HEK293 (cell line): ENCODE measurements around the gene FBXL13.
"Not testable (repeated sequence)": the region's sequence is repeated elsewhere in the genome, so short reads cannot be mapped to it uniquely, and the experiment has no call there.

Experiments used
- CTCF ChIA-PET: fragments of 350-600 bp; formaldehyde crosslinking; extraction: SDS; loops from one replicate; lab custom pipeline; 2021; ENCODE audit warnings: antibody characterized with exemption; lab: Yijun Ruan, JAX
- POLR2A ChIA-PET: fragments of 300-600 bp; formaldehyde crosslinking; extraction: SDS; loops from one replicate; lab custom pipeline; 2020; ENCODE audit warnings: antibody characterized with exemption, inconsistent platforms; lab: Yijun Ruan, JAX
- H3K27ac ChIP-seq: fragments of 200-500 bp; sonication (Bioruptor generic); 2 replicates; pipeline ENCODE4 v1.5.1; 2014; ENCODE audit warnings: low read depth, low read length, control low read depth, inconsistent platforms; ENCODE audit errors: extremely low read depth
- H3K36me3 ChIP-seq, 2 experiments: fragments of 200-500 bp in 1 of 2; sonication (Bioruptor generic) in 1 of 2; 1 replicate in 1 of 2; 2 replicates in 1 of 2; pipeline ENCODE4 v1.5.1; 2014 to 2017; ENCODE audit warnings: inconsistent platforms in 2 of 2, low read length in 2 of 2; ENCODE audit not compliant: control insufficient read depth in 2 of 2, insufficient read depth in 1 of 2
- H3K4me1 ChIP-seq: fragments of 200-500 bp; sonication (Bioruptor generic); 2 replicates; pipeline ENCODE4 v1.5.1; 2014; ENCODE audit warnings: mild to moderate bottlenecking, low read length, inconsistent platforms; ENCODE audit not compliant: control insufficient read depth, insufficient read depth
- H3K4me3 ChIP-seq: 2 replicates; pipeline ENCODE4 v1.5.1; 2011; ENCODE audit warnings: low read depth, mild to moderate bottlenecking, control low read depth, low read length, moderate library complexity
- H3K9me3 ChIP-seq: fragments of 200-500 bp; sonication (Bioruptor generic); 2 replicates; pipeline ENCODE4 v1.5.1; 2014; ENCODE audit warnings: low read depth, low read length, inconsistent platforms; ENCODE audit not compliant: control insufficient read depth, insufficient read depth

The FBXL13 gene

DNA sequence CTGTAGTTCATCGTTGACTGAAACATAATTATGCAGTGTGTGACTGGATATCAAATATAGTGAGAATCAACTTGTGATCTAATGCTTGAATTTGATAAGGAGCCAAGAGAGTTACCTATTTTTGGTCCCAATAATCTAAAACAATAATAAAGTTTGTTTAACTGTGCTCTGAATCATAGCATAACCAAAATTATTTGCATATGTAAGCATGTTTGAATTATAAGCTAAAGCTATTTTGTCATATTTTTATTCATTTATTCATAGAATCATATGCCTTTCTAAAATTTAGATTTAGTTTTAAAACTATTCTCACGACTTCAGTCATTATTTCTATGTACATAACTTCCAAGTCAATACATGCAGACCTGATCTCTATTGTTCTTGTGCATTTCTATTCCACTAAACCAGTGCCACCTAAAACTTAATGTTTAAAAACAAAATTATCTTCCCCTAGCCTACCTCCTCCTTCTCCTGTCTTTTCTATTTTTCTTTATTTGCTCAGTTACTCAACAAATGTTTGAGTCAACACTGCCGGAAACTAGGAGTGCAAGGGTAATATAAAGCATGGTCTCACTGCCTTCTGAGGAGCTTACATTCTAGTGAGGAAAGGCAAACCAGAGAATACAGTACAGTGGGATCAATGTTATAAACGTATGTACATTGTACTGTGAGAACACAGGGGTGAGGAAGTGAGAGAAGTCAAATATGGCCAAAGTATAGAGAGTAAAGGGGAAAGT is 284.1 kb downstream of the FBXL13 start:
- H3K9me3 ChIP-seq, CTCF ChIA-PET, H3K4me3 ChIP-seq, H3K27ac ChIP-seq, POLR2A ChIA-PET, H3K4me1 ChIP-seq, H3K36me3 ChIP-seq: not testable (repeated sequence)

DNA sequence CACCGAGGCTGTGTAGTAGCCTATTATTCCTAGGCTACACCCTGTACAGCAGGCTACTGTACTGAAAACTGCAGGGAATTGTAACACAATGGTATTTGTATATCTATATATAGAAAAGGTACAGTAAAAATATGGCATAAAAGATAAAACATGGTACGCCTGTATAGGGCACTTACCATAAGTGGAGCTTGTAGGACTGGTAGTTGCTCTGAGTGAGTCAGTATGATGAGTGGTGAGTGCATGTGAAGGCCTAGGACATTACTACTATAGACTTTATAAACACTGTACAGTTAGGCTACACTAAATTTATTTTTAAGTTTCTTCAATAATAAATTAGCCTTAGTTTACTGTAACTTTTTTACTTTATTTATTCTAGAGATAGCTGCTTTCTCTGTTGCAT is 285.8 kb downstream of the FBXL13 start:
- H3K36me3 ChIP-seq, H3K9me3 ChIP-seq, CTCF ChIA-PET, H3K4me1 ChIP-seq, H3K27ac ChIP-seq, H3K4me3 ChIP-seq, POLR2A ChIA-PET: not testable (repeated sequence)

DNA sequence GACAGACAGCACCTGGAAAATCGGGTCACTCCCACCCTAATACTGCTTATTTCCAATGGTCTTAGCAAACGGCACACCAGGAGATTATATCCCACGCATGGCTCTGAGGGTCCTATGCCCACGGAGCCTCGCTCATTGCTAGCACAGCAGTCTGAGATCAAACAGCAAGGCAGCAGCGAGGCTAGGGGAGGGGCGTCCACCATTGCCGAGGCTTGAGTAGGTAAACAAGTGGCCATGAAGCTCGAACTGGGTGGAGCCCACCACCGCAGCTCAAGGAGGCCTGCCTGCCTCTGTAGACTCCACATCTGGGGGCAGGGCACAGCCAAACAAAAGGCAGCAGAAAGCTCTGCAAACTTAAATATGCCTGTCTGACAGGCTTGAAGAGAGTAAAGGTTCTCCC is 293.7 kb downstream of the FBXL13 start:
- POLR2A ChIA-PET, H3K4me1 ChIP-seq: not testable (repeated sequence)
- CTCF ChIA-PET = interaction anchor here (0.6 kb wide), 1 partner anchor 186 kb away, joined by 5 read pairs; no protein-coding TSS in a partner anchor

DNA sequence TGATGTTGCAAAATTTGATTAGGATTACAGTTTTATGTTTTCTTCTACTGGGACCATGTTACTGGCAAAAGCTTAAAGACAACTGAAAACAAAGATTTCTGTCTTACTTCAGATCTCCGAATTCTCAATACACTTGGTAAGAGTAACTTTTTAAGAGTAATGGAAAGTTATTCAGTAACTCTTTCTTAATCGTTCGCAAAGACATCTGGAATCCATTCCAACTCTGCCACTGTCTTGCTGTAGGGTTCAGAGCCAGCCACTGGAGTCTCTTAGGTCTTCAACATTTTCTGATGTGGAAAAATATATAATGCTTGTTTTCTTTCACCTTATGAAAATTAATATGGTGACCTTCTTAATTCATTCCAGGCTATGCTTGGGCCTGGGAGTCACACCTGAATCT is 295.9 kb downstream of the FBXL13 start:
- H3K9me3 ChIP-seq, H3K4me1 ChIP-seq, H3K36me3 ChIP-seq, H3K27ac ChIP-seq, H3K4me3 ChIP-seq, CTCF ChIA-PET, POLR2A ChIA-PET: not testable (repeated sequence)

More for the DNA sequence above, 293.7 kb downstream of the FBXL13 start:
- H3K4me3 ChIP-seq, H3K36me3 ChIP-seq, H3K27ac ChIP-seq, H3K9me3 ChIP-seq: not testable (repeated sequence)

DNA sequence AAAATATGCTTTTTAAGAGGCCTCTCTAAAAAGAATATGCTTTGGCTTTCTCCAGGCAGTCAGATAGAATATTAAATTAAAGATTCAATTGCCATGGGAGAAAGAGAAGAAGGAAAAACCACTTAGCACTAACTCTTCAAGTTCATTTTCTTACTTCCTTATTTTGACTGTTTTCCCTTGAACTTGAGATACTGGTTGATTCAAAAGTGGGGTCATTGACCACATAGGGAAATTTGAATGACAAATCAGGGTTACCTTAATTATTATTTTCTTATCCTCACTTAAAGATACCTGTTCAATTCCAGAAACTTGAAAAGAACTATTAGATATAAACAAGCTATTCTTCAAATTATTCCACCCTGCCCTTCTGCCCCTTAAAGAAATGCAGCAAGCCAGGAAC is 298.4 kb downstream of the FBXL13 start:
- H3K4me1 ChIP-seq, H3K4me3 ChIP-seq, POLR2A ChIA-PET, H3K9me3 ChIP-seq, CTCF ChIA-PET, H3K36me3 ChIP-seq, H3K27ac ChIP-seq: not testable (repeated sequence)

DNA sequence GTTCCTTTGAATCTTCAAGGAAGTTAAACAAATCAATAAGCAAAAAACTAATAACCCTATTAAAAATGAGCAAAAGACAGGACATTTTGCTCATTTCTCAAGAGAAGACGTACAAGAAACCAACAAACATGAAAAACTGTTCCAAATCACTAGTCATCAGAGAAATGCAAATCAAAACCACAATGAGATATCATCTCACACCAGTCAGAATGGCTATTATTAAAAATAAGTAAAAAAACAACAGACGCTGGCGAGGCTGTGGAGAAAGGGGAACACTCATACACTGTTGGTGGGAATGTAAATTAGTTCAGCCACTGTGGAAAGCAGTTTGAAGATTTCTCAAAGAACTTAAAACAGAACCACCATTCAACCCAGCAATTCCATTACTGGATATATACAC is 304.1 kb downstream of the FBXL13 start:
- H3K36me3 ChIP-seq, H3K27ac ChIP-seq, H3K4me1 ChIP-seq, H3K9me3 ChIP-seq, POLR2A ChIA-PET, H3K4me3 ChIP-seq, CTCF ChIA-PET: not testable (repeated sequence)

DNA sequence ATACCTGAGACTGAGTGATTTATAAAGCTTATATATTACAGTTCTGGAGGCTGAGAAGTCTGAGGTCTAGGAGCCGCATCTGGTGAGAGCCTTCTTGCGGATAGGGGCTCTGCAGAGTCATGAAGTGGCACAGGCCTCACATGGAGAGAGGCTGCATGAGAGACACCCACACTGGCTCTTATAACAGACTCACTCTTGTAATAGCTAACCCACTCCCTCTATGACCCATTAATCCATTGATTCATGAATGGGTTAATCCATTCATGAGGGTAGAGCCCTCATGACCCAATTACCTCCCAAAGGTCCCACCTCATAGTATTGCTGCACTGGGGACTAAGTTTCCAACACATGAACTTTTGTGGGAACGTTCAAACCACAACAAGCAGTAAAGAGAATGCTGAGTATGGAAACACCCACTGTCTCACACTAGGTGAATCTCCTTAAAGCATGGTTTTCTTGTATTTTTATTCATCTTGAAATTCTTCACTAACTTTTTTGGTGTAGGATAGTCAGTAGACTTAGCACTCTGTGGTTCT is 304.9 kb downstream of the FBXL13 start:
- H3K4me1 ChIP-seq, H3K9me3 ChIP-seq, CTCF ChIA-PET, H3K36me3 ChIP-seq, H3K4me3 ChIP-seq, H3K27ac ChIP-seq, POLR2A ChIA-PET: not testable (repeated sequence)

DNA sequence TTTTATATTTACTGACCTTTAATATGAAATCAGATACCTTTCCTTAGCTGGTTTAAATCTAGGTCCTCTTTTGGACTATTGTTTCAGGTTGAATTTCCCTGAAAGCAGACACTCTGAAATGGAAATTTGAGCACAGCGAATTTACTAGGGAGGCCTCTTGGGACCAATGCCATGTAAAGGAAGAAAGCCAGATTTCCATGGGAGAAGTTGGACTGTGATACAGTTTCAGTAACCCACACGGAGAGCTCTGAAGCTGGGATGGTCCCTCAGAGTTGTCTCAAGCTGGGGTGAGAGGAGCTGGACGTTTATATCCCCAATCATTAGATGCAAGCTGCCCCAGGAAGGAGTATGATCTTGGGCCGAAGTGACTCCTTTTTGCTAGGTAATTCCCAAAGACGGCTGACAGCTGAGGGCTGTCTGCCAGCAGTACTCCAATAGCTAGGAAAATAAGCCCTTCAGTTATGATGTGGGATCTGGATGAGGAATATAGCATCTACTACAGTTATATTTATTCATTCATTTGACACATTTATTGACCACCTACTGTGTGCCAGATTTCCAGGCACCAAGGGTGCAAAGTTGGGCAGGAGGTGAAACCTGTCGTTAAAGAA is 311.2 kb downstream of the FBXL13 start:
- H3K27ac ChIP-seq, CTCF ChIA-PET, H3K36me3 ChIP-seq, H3K4me1 ChIP-seq, POLR2A ChIA-PET, H3K9me3 ChIP-seq, H3K4me3 ChIP-seq: not testable (repeated sequence)
